Peyer's patch (tissue), 4 donors: ENCODE data around the gene RALGPS1.

Experiments used
- CTCF ChIP-seq, 6 experiments: fragments of 450-650 bp in 4 of 6; fragments of 200-600 bp in 2 of 6; sonication (generic) in 1 of 6; IDR thresholded peaks; one replicate each; pipeline ENCODE4 v1.5.1; 2017 to 2019; ENCODE audit warnings: antibody characterized with exemption in 6 of 6, mild to moderate bottlenecking in 3 of 6, moderate library complexity in 1 of 6
- POLR2A ChIP-seq, 2 donors: fragments of 450-650 bp; IDR thresholded peaks; one replicate each; pipeline ENCODE4 v1.5.1; 2017; ENCODE audit warnings: antibody characterized with exemption in 2 of 2, mild to moderate bottlenecking in 2 of 2, moderate library complexity in 2 of 2

GRCh38 chr9:127077644-127077946, 163.0 kb downstream of the RALGPS1 start:
- no peak for TF ChIP-seq CTCF (IDR thresholded peaks at IDR 0.05)
- TF ChIP-seq POLR2A (IDR thresholded peaks at IDR 0.05): no peak
